Small intestine (tissue), 7 donors: ENCODE measurements around the gene KCND3. TPM values are rescaled to one million over a fixed set of nuclear protein-coding genes. Genes with fewer than 3 reads are reported as not detected.
"Not testable (repeated sequence)": the region's sequence is repeated elsewhere in the genome, so short reads cannot be mapped to it uniquely, and the experiment has no call there.

Experiments
- DNase-seq, 2 donors: peaks; one replicate each; pipeline versions ENCODE4 v3.0.0 to v3.0.0-alpha.2; 2013
- FAIRE-seq: peaks from 2 replicates; lab custom pipeline; 2012; peaks lifted over from hg19 to GRCh38; lab: Jason Lieb, UNC
- H3K27ac ChIP-seq, 3 donors: one replicate each; pipeline ENCODE4 v1.5.1; 2013; ENCODE audit warnings: low read length in 2 of 3, mild to moderate bottlenecking in 2 of 3, control low read depth in 1 of 3, inconsistent platforms in 1 of 3, low read depth in 1 of 3, moderate library complexity in 1 of 3
- H3K27me3 ChIP-seq, 3 donors: one replicate each; pipeline ENCODE4 v1.6.1; 2013; ENCODE audit warnings: low read length in 3 of 3, inconsistent platforms in 1 of 3; ENCODE audit not compliant: control insufficient read depth in 3 of 3, insufficient read depth in 3 of 3
- H3K36me3 ChIP-seq, 3 donors: one replicate each; pipeline ENCODE4 v1.6.1; 2013; ENCODE audit warnings: low read length in 3 of 3, inconsistent platforms in 1 of 3, low read depth in 1 of 3, mild to moderate bottlenecking in 1 of 3, moderate library complexity in 1 of 3; ENCODE audit not compliant: control insufficient read depth in 3 of 3, insufficient read depth in 2 of 3
- H3K4me1 ChIP-seq, 3 donors: one replicate each; pipeline ENCODE4 v1.6.1; 2013; ENCODE audit warnings: low read length in 2 of 3, inconsistent platforms in 1 of 3, low read depth in 1 of 3, mild to moderate bottlenecking in 1 of 3, moderate library complexity in 1 of 3; ENCODE audit not compliant: control insufficient read depth in 3 of 3, insufficient read depth in 2 of 3
- H3K4me3 ChIP-seq, 3 donors: one replicate each; pipeline ENCODE4 v1.5.1; 2013; ENCODE audit warnings: low read length in 3 of 3, control low read depth in 1 of 3, inconsistent platforms in 1 of 3, low read depth in 1 of 3, mild to moderate bottlenecking in 1 of 3, moderate library complexity in 1 of 3
- H3K9me3 ChIP-seq, 2 donors: one replicate each; pipeline ENCODE4 v1.6.1; 2013; ENCODE audit warnings: low read depth in 1 of 2, low read length in 1 of 2; ENCODE audit not compliant: control insufficient read depth in 2 of 2, insufficient read depth in 1 of 2
- WGBS, 3 donors: extraction: QIAGEN DNeasy Blood & Tissue Kit; methylation state at CpG; one replicate each; pipeline ENCODE4 v1.1.7; 2013; 5-methylcytosine and 5-hydroxymethylcytosine counted together
- polyA plus RNA-seq, 4 donors: library from polyadenylated mRNA; stranded (reverse) in 3 of 4; unstranded in 1 of 4; fragments of 200-250 nt in 3 of 4; fragments of 120-200 nt in 1 of 4; gene quantifications; one replicate each; pipeline versions ENCODE4 v1.2.1 to v1.2.3, GENCODE V29; 2013
- donor health status: healthy with polysubstance abuse.
- donor health status: control.
- donor health status: control.
- donor health status: Bipolar disorder and iron deficiency.
- donor health status: healthy.

Gene KCND3
- polyA plus RNA-seq, 4 donors, result 0.27 to 1.8 (median 0.86) TPM; not detected in 1

GRCh38 chr1:111811891-111812290, 177.6 kb downstream of the KCND3 start:
- DNase-seq (no peak), FAIRE-seq (no peak)
- H3K9me3 ChIP-seq, result no peaks in the 10 kb centered on the region
- H3K36me3 ChIP-seq, result no peaks in the 10 kb centered on the region
- no peaks in the 10 kb centered on the region for H3K4me1 ChIP-seq
- H3K4me3 ChIP-seq, result no peak overlapping the region
- no peaks in the 10 kb centered on the region for H3K27me3 ChIP-seq
- no peak overlapping the region for H3K27ac ChIP-seq
- 78 to 84% (median 80%) methylated on average over 10 of the region's 10 CpGs for WGBS, 3 donors

GRCh38 chr1:111805251-111805650, 184.2 kb downstream of the KCND3 start:
- WGBS, 3 donors, result 73 to 75% (median 74%) methylated on average over 2 of the region's 2 CpGs
- peaks cover 0 to 3% (median 0%) of the 10 kb centered on the region in 3 donors for H3K27me3 ChIP-seq
- no peaks in the 10 kb centered on the region for H3K4me1 ChIP-seq
- H3K9me3 ChIP-seq, result no peaks in the 10 kb centered on the region
- no peaks in the 10 kb centered on the region for H3K36me3 ChIP-seq
- DNase-seq (no peak), FAIRE-seq (no peak)
- H3K27ac ChIP-seq, result no peak overlapping the region
- H3K4me3 ChIP-seq, result no peak overlapping the region

- Histone ChIP-seq H3K27ac (no peak overlapping the region), H3K4me3 (no peak overlapping the region), H3K9me3 (no peaks in the 10 kb centered on the region), H3K4me1 (no peaks in the 10 kb centered on the region), H3K36me3 (no peaks in the 10 kb centered on the region), H3K27me3 (peaks cover 0 to 3% (median 0%) of the 10 kb centered on the region in 3 donors)
- FAIRE-seq, result no peak
- no peak for DNase-seq
- 66 to 80% (median 67%) methylated on average over 11 of the region's 11 CpGs for WGBS, 3 donors
Measured at GRCh38 chr1:111804776-111805175, 184.7 kb downstream of the KCND3 start.

GRCh38 chr1:111803951-111804350, 185.5 kb downstream of the KCND3 start:
- H3K36me3 ChIP-seq, result no peaks in the 10 kb centered on the region
- no peak overlapping the region for H3K4me3 ChIP-seq
- no peaks in the 10 kb centered on the region for H3K9me3 ChIP-seq
- FAIRE-seq, result no peak
- no peak for DNase-seq
- no peak overlapping the region for H3K27ac ChIP-seq
- peaks cover 0 to 3% (median 0%) of the 10 kb centered on the region in 3 donors for H3K27me3 ChIP-seq
- WGBS, 3 donors, result 74 to 82% (median 77%) methylated on average over 5 of the region's 5 CpGs
- H3K4me1 ChIP-seq, result no peaks in the 10 kb centered on the region

GRCh38 chr1:111802984-111803383, 186.5 kb downstream of the KCND3 start:
- Histone ChIP-seq H3K27me3 (peaks cover 0 to 5% (median 0%) of the 10 kb centered on the region in 3 donors), H3K36me3 (no peaks in the 10 kb centered on the region), H3K27ac (no peak overlapping the region), H3K4me1 (no peaks in the 10 kb centered on the region), H3K4me3 (no peak overlapping the region), H3K9me3 (no peaks in the 10 kb centered on the region)
- FAIRE-seq (no peak), DNase-seq (no peak)
- 83 to 87% (median 85%) methylated on average over 5 of the region's 5 CpGs for WGBS, 3 donors

- H3K4me1 ChIP-seq, result no peaks in the 10 kb centered on the region
- WGBS, 3 donors, result 81 to 90% (median 88%) methylated on average over 6 of the region's 6 CpGs
- no peak overlapping the region for H3K4me3 ChIP-seq
- H3K9me3 ChIP-seq, result no peaks in the 10 kb centered on the region
- H3K27me3 ChIP-seq, result peaks cover 0 to 5% (median 0%) of the 10 kb centered on the region in 3 donors
- H3K27ac ChIP-seq, result no peak overlapping the region
- no peak for DNase-seq
- H3K36me3 ChIP-seq, result no peaks in the 10 kb centered on the region
- FAIRE-seq, result no peak
Measured at GRCh38 chr1:111802110-111802509, 187.4 kb downstream of the KCND3 start.

GRCh38 chr1:111801071-111801850, 188.2 kb downstream of the KCND3 start:
- H3K4me3 ChIP-seq, result no peak overlapping the region
- no peak for FAIRE-seq
- H3K27ac ChIP-seq, result no peak overlapping the region

GRCh38 chr1:111799722-111800121, 189.7 kb downstream of the KCND3 start:
- H3K4me1 ChIP-seq, H3K27me3 ChIP-seq, H3K4me3 ChIP-seq, DNase-seq, FAIRE-seq, H3K9me3 ChIP-seq, H3K27ac ChIP-seq, H3K36me3 ChIP-seq: not testable (repeated sequence)
- 92 to 94% (median 94%) methylated on average over 10 to 14 of the region's 14 CpGs for WGBS, 3 donors

More at GRCh38 chr1:111801071-111801850, 188.2 kb downstream of the KCND3 start:
- Histone ChIP-seq H3K36me3 (no peaks in the 10 kb centered on the region), H3K27me3 (peaks cover 0 to 5% (median 0%) of the 10 kb centered on the region in 3 donors), H3K9me3 (no peaks in the 10 kb centered on the region), H3K4me1 (no peaks in the 10 kb centered on the region)
- 79 to 83% (median 81%) methylated on average over 13 of the region's 13 CpGs for WGBS, 3 donors
- DNase-seq, result no peak
